Lung (tissue), 12 donors: ENCODE data around the gene MGAM2. TPM values are rescaled to one million over a fixed set of nuclear protein-coding genes. Genes with fewer than 3 reads are reported as not detected.

ENCODE experiments used
- ATAC-seq: fragments of 200-7000 bp; cut with Tn5 transposase; one replicate; pipeline ENCODE4 v1.9.1; 2020; ENCODE audit warnings: moderate number of reproducible peaks; ENCODE audit not compliant: insufficient read depth, low FRiP score
- DNase-seq, 3 donors: peaks; one replicate each; pipeline ENCODE4 v3.0.0-alpha.2; 2013 to 2017
- H3K27ac ChIP-seq, 2 donors: one replicate each; pipeline ENCODE4 v1.5.1; 2013; ENCODE audit warnings: mild to moderate bottlenecking in 2 of 2, moderate library complexity in 2 of 2, control low read depth in 1 of 2, inconsistent platforms in 1 of 2, low read depth in 1 of 2, low read length in 1 of 2
- H3K27me3 ChIP-seq, 3 donors: one replicate each; pipeline ENCODE4 v1.5.1; 2013; ENCODE audit warnings: low read length in 2 of 3; ENCODE audit not compliant: control insufficient read depth in 3 of 3, insufficient read depth in 3 of 3
- H3K36me3 ChIP-seq, 4 donors: one replicate each; pipeline ENCODE4 v1.5.1; 2013; ENCODE audit warnings: low read length in 4 of 4, mild to moderate bottlenecking in 1 of 4, moderate library complexity in 1 of 4; ENCODE audit not compliant: control insufficient read depth in 4 of 4, insufficient read depth in 4 of 4
- H3K4me1 ChIP-seq, 5 donors: one replicate each; pipeline ENCODE4 v1.5.1; 2013; ENCODE audit warnings: low read length in 5 of 5, mild to moderate bottlenecking in 2 of 5, moderate library complexity in 1 of 5; ENCODE audit not compliant: control insufficient read depth in 5 of 5, insufficient read depth in 5 of 5
- H3K4me3 ChIP-seq: one replicate; pipeline ENCODE4 v1.5.1; 2013; ENCODE audit warnings: mild to moderate bottlenecking, control low read depth, moderate library complexity
- H3K9ac ChIP-seq, 2 donors: one replicate each; pipeline ENCODE4 v1.5.1; 2013; ENCODE audit warnings: low read length in 2 of 2, control low read depth in 1 of 2; ENCODE audit not compliant: insufficient read depth in 1 of 2
- H3K9me3 ChIP-seq, 4 donors: one replicate each; pipeline ENCODE4 v1.5.1; 2013; ENCODE audit warnings: low read length in 3 of 4, mild to moderate bottlenecking in 1 of 4, moderate library complexity in 1 of 4; ENCODE audit not compliant: control insufficient read depth in 4 of 4, insufficient read depth in 3 of 4
- CTCF ChIP-seq: IDR thresholded peaks from 2 replicates; pipeline ENCODE4 v1.5.1; 2012; ENCODE audit warnings: mild to moderate bottlenecking; ENCODE audit errors: control extremely low read depth, extremely low read depth
- WGBS, 2 donors: extraction: QIAGEN DNeasy Blood & Tissue Kit; methylation state at CpG; one replicate each; pipeline ENCODE4 v1.1.7; 2013; 5-methylcytosine and 5-hydroxymethylcytosine counted together
- polyA plus RNA-seq, 2 donors: library from polyadenylated mRNA; stranded (reverse); fragments of 200-250 nt; gene quantifications; one replicate each; pipeline ENCODE4 v1.2.1, GENCODE V29; 2013
- total RNA-seq, 2 donors: library from RNA; depleted of rRNA in 1 of 2; stranded (reverse); fragments of >200 nt in 1 of 2; gene quantifications; one replicate each; pipeline ENCODE4 v1.2.1, GENCODE V29; 2014 to 2021
- donor health status: control.
- donor health status: control.
- donor health status: Bipolar disorder and iron deficiency.
- donor health status: healthy.
- donor health status: DM: yes; HTN: yes; CAD: no.

The MGAM2 gene
- total and polyA plus RNA-seq, 4 donors = 0.20 to 0.93 (median 0.52) TPM; not detected in 1

- Histone ChIP-seq H3K4me3 (no peak overlapping the region), H3K27me3 (peaks cover 0 to 4% (median 4%) of the 10 kb centered on the region in 3 donors), H3K9ac (no peak overlapping the region), H3K4me1 (no peaks in the 10 kb centered on the region), H3K27ac (no peak overlapping the region), H3K9me3 (no peaks in the 10 kb centered on the region), H3K36me3 (no peaks in the 10 kb centered on the region)
- 6 to 24% methylated on average over 2 of the region's 2 CpGs for WGBS, 2 donors
- no peak for TF ChIP-seq CTCF
- DNase-seq (no peak), ATAC-seq (no peak)
These were observed 76.6 kb downstream of the MGAM2 start for GRCh38 chr7:142188154-142188553.

GRCh38 chr7:142188846-142189245 is 77.3 kb downstream of the MGAM2 start:
- DNase-seq = peak in 2 of 3 donors; percentile 9 to 15
- no peak for TF ChIP-seq CTCF

GRCh38 chr7:142194201-142194600 is 82.7 kb downstream of the MGAM2 start:
- no peak overlapping the region for H3K9ac ChIP-seq
- no peaks in the 10 kb centered on the region for H3K4me1 ChIP-seq
- no peak for TF ChIP-seq CTCF
- H3K36me3 ChIP-seq = no peaks in the 10 kb centered on the region
- H3K27me3 ChIP-seq = no peaks in the 10 kb centered on the region
- H3K4me3 ChIP-seq = no peak overlapping the region
- no peak for ATAC-seq
- H3K27ac ChIP-seq = no peak overlapping the region
- no peak for DNase-seq
- WGBS, 2 donors = 91 to 98% methylated on average over 4 of the region's 4 CpGs
- H3K9me3 ChIP-seq = no peaks in the 10 kb centered on the region

More at GRCh38 chr7:142188846-142189245, 77.3 kb downstream of the MGAM2 start:
- Histone ChIP-seq H3K4me1 (no peaks in the 10 kb centered on the region), H3K4me3 (no peak overlapping the region), H3K9me3 (no peaks in the 10 kb centered on the region), H3K9ac (no peak overlapping the region), H3K27ac (no peak overlapping the region), H3K36me3 (no peaks in the 10 kb centered on the region), H3K27me3 (peaks cover 0 to 4% (median 4%) of the 10 kb centered on the region in 3 donors)
- no peak for ATAC-seq

- Histone ChIP-seq H3K27me3 (no peaks in the 10 kb centered on the region), H3K36me3 (no peaks in the 10 kb centered on the region), H3K27ac (no peak overlapping the region), H3K4me3 (no peak overlapping the region), H3K4me1 (no peaks in the 10 kb centered on the region), H3K9me3 (no peaks in the 10 kb centered on the region), H3K9ac (no peak overlapping the region)
- ATAC-seq (no peak), DNase-seq (no peak)
- TF ChIP-seq CTCF = no peak
- WGBS, 2 donors = 83 to 86% methylated on average over 9 of the region's 9 CpGs
These were observed 84.7 kb downstream of the MGAM2 start for GRCh38 chr7:142196066-142196840.
